Endothelial cell (in vitro differentiated cells): ENCODE measurements around the gene CNTN4. TPM values are rescaled to one million over a fixed set of nuclear protein-coding genes. Genes with fewer than 3 reads are reported as not detected.

Experiments
- DNase-seq: peaks from one replicate; pipeline ENCODE4 v3.0.0; 2021; ENCODE audit warnings: low spot score
- H3K27ac Mint-ChIP-seq: one replicate; pipeline ENCODE4 v1.8.0; 2021; ENCODE audit warnings: mixed read lengths, inconsistent platforms; ENCODE audit not compliant: unreplicated experiment
- H3K27me3 Mint-ChIP-seq: one replicate; pipeline ENCODE4 v1.8.0; 2021; ENCODE audit warnings: mild to moderate bottlenecking, moderate library complexity, mixed read lengths, inconsistent platforms; ENCODE audit not compliant: unreplicated experiment
- H3K36me3 Mint-ChIP-seq: one replicate; pipeline ENCODE4 v1.8.0; 2021; ENCODE audit warnings: mild to moderate bottlenecking, low read depth, mixed read lengths, inconsistent platforms; ENCODE audit not compliant: unreplicated experiment
- H3K4me1 Mint-ChIP-seq: one replicate; pipeline ENCODE4 v1.8.0; 2021; ENCODE audit warnings: mild to moderate bottlenecking, mixed read lengths, inconsistent platforms; ENCODE audit not compliant: unreplicated experiment
- H3K4me3 Mint-ChIP-seq: one replicate; pipeline ENCODE4 v1.8.0; 2021; ENCODE audit warnings: mild to moderate bottlenecking, mixed read lengths, inconsistent platforms; ENCODE audit not compliant: unreplicated experiment
- H3K9me3 Mint-ChIP-seq: one replicate; pipeline ENCODE4 v1.8.0; 2021; ENCODE audit warnings: mixed read lengths, inconsistent platforms; ENCODE audit not compliant: unreplicated experiment
- CTCF ChIP-seq: fragments of 200-600 bp; sonication (generic); IDR thresholded peaks from one replicate; pipeline ENCODE4 v1.5.0; 2021; ENCODE audit warnings: antibody characterized with exemption; ENCODE audit not compliant: unreplicated experiment
- total RNA-seq: library from RNA; stranded (reverse); fragmentation: NEBNext Ultra II Directional; extraction: Animal tissue kit (Norgen Biotek cat#: 25700); gene quantifications from one replicate; pipeline ENCODE4 v1.2.1, GENCODE V29; 2021; ENCODE audit not compliant: unreplicated experiment

Gene CNTN4
- total RNA-seq, 1 donor from 2014 or later = not detected

- H3K36me3 Mint-ChIP-seq = peaks cover 4% of the 10 kb centered on the region
- H3K27me3 Mint-ChIP-seq = peaks cover 1% of the 10 kb centered on the region
- no peak for DNase-seq
- no peak for TF ChIP-seq CTCF
- H3K9me3 Mint-ChIP-seq = peaks cover 51% of the 10 kb centered on the region
- no peaks in the 10 kb centered on the region for H3K4me1 Mint-ChIP-seq
- no peak overlapping the region for H3K27ac Mint-ChIP-seq
- no peak overlapping the region for H3K4me3 Mint-ChIP-seq
Observed at GRCh38 chr3:2940062-2940461, 841.4 kb downstream of the CNTN4 start.

GRCh38 chr3:2944628-2945027 is 846.0 kb downstream of the CNTN4 start:
- Mint-ChIP-seq H3K27ac (no peak overlapping the region), H3K9me3 (peaks cover 33% of the 10 kb centered on the region), H3K27me3 (peaks cover 1% of the 10 kb centered on the region), H3K4me3 (no peak overlapping the region), H3K4me1 (no peaks in the 10 kb centered on the region), H3K36me3 (no peaks in the 10 kb centered on the region)
- no peak for TF ChIP-seq CTCF
- no peak for DNase-seq

GRCh38 chr3:2945121-2945520 is 846.5 kb downstream of the CNTN4 start:
- H3K27ac Mint-ChIP-seq = no peak overlapping the region
- no peaks in the 10 kb centered on the region for H3K36me3 Mint-ChIP-seq
- peaks cover 1% of the 10 kb centered on the region for H3K27me3 Mint-ChIP-seq
- no peaks in the 10 kb centered on the region for H3K4me1 Mint-ChIP-seq
- H3K4me3 Mint-ChIP-seq = no peak overlapping the region
- TF ChIP-seq CTCF = no peak
- peaks cover 30% of the 10 kb centered on the region for H3K9me3 Mint-ChIP-seq
- no peak for DNase-seq

GRCh38 chr3:2947536-2947935 is 848.9 kb downstream of the CNTN4 start:
- no peaks in the 10 kb centered on the region for H3K36me3 Mint-ChIP-seq

GRCh38 chr3:2948882-2949281 is 850.2 kb downstream of the CNTN4 start:
- no peak for DNase-seq
- Mint-ChIP-seq H3K36me3 (no peaks in the 10 kb centered on the region), H3K9me3 (peaks cover 22% of the 10 kb centered on the region), H3K4me3 (no peak overlapping the region), H3K27me3 (peaks cover 3% of the 10 kb centered on the region), H3K27ac (no peak overlapping the region), H3K4me1 (no peaks in the 10 kb centered on the region)
- no peak for TF ChIP-seq CTCF

More at GRCh38 chr3:2947536-2947935, 848.9 kb downstream of the CNTN4 start:
- Mint-ChIP-seq H3K9me3 (peaks cover 18% of the 10 kb centered on the region), H3K4me1 (no peaks in the 10 kb centered on the region), H3K4me3 (no peak overlapping the region), H3K27ac (no peak overlapping the region), H3K27me3 (peaks cover 3% of the 10 kb centered on the region)
- DNase-seq = no peak
- TF ChIP-seq CTCF = no peak
